Endothelial cell of umbilical vein (primary cell): Measurements from ENCODE around the gene SLC25A34. TPM values are rescaled to one million over a fixed set of nuclear protein-coding genes. Genes with fewer than 3 reads are reported as not detected.

Source experiments
- BruUV-seq: library from RNA; stranded (reverse); fragments of 400-500 nt; replicated peaks from 2 replicates; lab custom pipeline; 2021; lab: Mats Ljungman, UMichigan
- CTCF ChIA-PET: fragments of 300-600, 350-600 bp; sonication (Branson Sonifier 250); formaldehyde crosslinking; loops from one replicate; lab custom pipeline; 2021; ENCODE audit warnings: antibody characterized with exemption, inconsistent platforms; lab: Charles Lee
- POLR2A ChIA-PET: fragments of 300-600, 350-600 bp; sonication (Branson Sonifier 250); formaldehyde crosslinking; loops from one replicate; lab custom pipeline; 2021; ENCODE audit warnings: antibody characterized with exemption, inconsistent platforms; lab: Charles Lee
- DNase-seq: peaks from one replicate; pipeline ENCODE4 v3.0.0-alpha.2; 2011; ENCODE audit warnings: low read depth, low spot score
- FAIRE-seq: peaks from 2 replicates; lab custom pipeline; 2011; peaks lifted over from hg19 to GRCh38; lab: Jason Lieb, UNC
- H2AFZ ChIP-seq: 2 replicates; pipeline ENCODE4 v1.6.0; 2012; ENCODE audit warnings: low read depth, low read length, control low read depth, inconsistent platforms
- H3K27ac ChIP-seq: 2 replicates; pipeline ENCODE4 v1.5.1; 2011; ENCODE audit warnings: low read depth, mild to moderate bottlenecking, control low read depth, low read length, moderate library complexity; ENCODE audit not compliant: insufficient read depth
- H3K27me3 ChIP-seq, 2 experiments: 2 replicates each; pipeline versions ENCODE4 v1.6.0 to v1.6.1; 2011; ENCODE audit warnings: low read length in 2 of 2, mixed read lengths in 1 of 2; ENCODE audit not compliant: control insufficient read depth in 2 of 2, insufficient read depth in 2 of 2
- H3K36me3 ChIP-seq, 2 experiments: 2 replicates in 1 of 2; 3 replicates in 1 of 2; pipeline ENCODE4 v1.5.1; 2011; ENCODE audit warnings: low read length in 2 of 2, mild to moderate bottlenecking in 1 of 2, moderate library complexity in 1 of 2; ENCODE audit not compliant: control insufficient read depth in 2 of 2, insufficient read depth in 2 of 2; ENCODE audit errors: extremely low read depth in 1 of 2
- H3K4me1 ChIP-seq: 3 replicates; pipeline ENCODE4 v1.5.1; 2011; ENCODE audit warnings: mild to moderate bottlenecking, low read length; ENCODE audit not compliant: control insufficient read depth, insufficient read depth; ENCODE audit errors: extremely low read depth
- H3K4me2 ChIP-seq: 2 replicates; pipeline ENCODE4 v1.6.1; 2011; ENCODE audit warnings: low read length, control low read depth, mixed read lengths; ENCODE audit not compliant: insufficient read depth
- H3K4me3 ChIP-seq, 3 experiments: fragments of 200-600 bp in 1 of 3; sonication (generic), shearing (Covaris generic) in 1 of 3; replicated peaks in 1 of 3; 2 replicates each; pipeline ENCODE4 v1.5.1; 2011 to 2016; ENCODE audit warnings: control low read depth in 3 of 3, low read length in 3 of 3, mild to moderate bottlenecking in 2 of 3, inconsistent platforms in 1 of 3, low read depth in 1 of 3, moderate library complexity in 1 of 3; ENCODE audit not compliant: insufficient read depth in 1 of 3
- H3K79me2 ChIP-seq: 2 replicates; pipeline ENCODE4 v1.6.0; 2012; ENCODE audit warnings: low read length, inconsistent platforms; ENCODE audit not compliant: control insufficient read depth, insufficient read depth
- H3K9ac ChIP-seq: replicated peaks from 2 replicates; pipeline ENCODE3; 2011; ENCODE audit warnings: low read length, control low read depth; ENCODE audit not compliant: insufficient read depth; ENCODE audit errors: extremely low read depth
- H3K9me1 ChIP-seq: replicated peaks from 3 replicates; pipeline ENCODE4 v1.6.0; 2011; ENCODE audit warnings: mild to moderate bottlenecking, low read length; ENCODE audit not compliant: control insufficient read depth, insufficient read depth; ENCODE audit errors: extremely low read depth
- H3K9me3 ChIP-seq: replicated peaks from 2 replicates; pipeline ENCODE4 v1.5.1; 2012; ENCODE audit warnings: low read length, inconsistent platforms; ENCODE audit not compliant: control insufficient read depth, insufficient read depth
- H4K20me1 ChIP-seq: replicated peaks from 2 replicates; pipeline ENCODE3; 2011; ENCODE audit warnings: mild to moderate bottlenecking, low read length; ENCODE audit not compliant: control insufficient read depth, insufficient read depth; ENCODE audit errors: extremely low read depth
- CTCF ChIP-seq, 2 donors: IDR thresholded peaks; 1 replicate in 1 of 2; 2 replicates in 1 of 2; pipeline ENCODE4 v1.5.1; 2011; ENCODE audit warnings: low read length in 2 of 2, mild to moderate bottlenecking in 2 of 2, moderate library complexity in 2 of 2, control low read depth in 1 of 2, inconsistent platforms in 1 of 2, low read depth in 1 of 2; ENCODE audit not compliant: insufficient read depth in 1 of 2; ENCODE audit errors: extremely low read depth in 1 of 2
- EZH2 ChIP-seq: IDR thresholded peaks from 2 replicates; pipeline ENCODE4 v1.6.1; 2012; ENCODE audit warnings: borderline replicate concordance, low read depth, mild to moderate bottlenecking, moderate library complexity, low read length, inconsistent platforms; ENCODE audit not compliant: severe bottlenecking
- FOS ChIP-seq: IDR thresholded peaks from 2 replicates; pipeline ENCODE4 v1.6.1; 2011; ENCODE audit warnings: mild to moderate bottlenecking, low read length, moderate library complexity, borderline replicate concordance; ENCODE audit not compliant: insufficient read depth
- GATA2 ChIP-seq: IDR thresholded peaks from 2 replicates; pipeline ENCODE4 v1.7.0; 2011; ENCODE audit warnings: low read depth, mild to moderate bottlenecking, moderate library complexity, mixed read lengths, low read length; ENCODE audit not compliant: insufficient read length, insufficient read depth
- JUN ChIP-seq: IDR thresholded peaks from 2 replicates; pipeline ENCODE4 v1.6.1; 2011; ENCODE audit warnings: borderline replicate concordance, low read depth; ENCODE audit not compliant: insufficient read length, insufficient read depth
- MYC ChIP-seq: IDR thresholded peaks from one replicate; pipeline ENCODE4 v1.6.1; 2011; ENCODE audit warnings: mild to moderate bottlenecking, low read depth, low read length
- POLR2A ChIP-seq: IDR thresholded peaks from 2 replicates; pipeline ENCODE4 v1.6.1; 2012; ENCODE audit warnings: low read depth, mild to moderate bottlenecking, control low read depth, low read length
- dilution Hi-C: fragments of 300-500 bp; cut with MboI; formaldehyde crosslinking; loops from one replicate; pipeline ENCODE4 v1.15.0; 2019; ENCODE audit warnings: low sequenced_read_pairs; ENCODE audit not compliant: extremely low pct_ligation_motif_present
- intact Hi-C: fragments of 100-400 bp; cut with micrococcal nuclease; formaldehyde crosslinking; loops from one replicate; pipeline ENCODE4 v1.10.0; 2022
- polyA plus RNA-seq, 4 experiments: library from polyadenylated mRNA; depleted of rRNA in 3 of 4; stranded (reverse) in 3 of 4; unstranded in 1 of 4; fragments of >200 nt; gene quantifications; 2 replicates each; pipeline versions ENCODE4 v1.2.1 to v1.2.3, GENCODE V29; 2011 to 2012; ENCODE audit warnings: missing spikeins in 1 of 4
- total RNA-seq: library from RNA; stranded (reverse); gene quantifications from 2 replicates; pipeline ENCODE4 v1.2.3, GENCODE V29; 2021
- TF ChIP-seq, protein P1 (sequence below): IDR thresholded peaks from 2 replicates; pipeline ENCODE4 v1.6.1; 2011; ENCODE audit not compliant: insufficient read depth, insufficient read length

The SLC25A34 gene
- total and polyA plus RNA-seq, 2 donors (not counting 3 experiments of a cell fraction or from before 2014, with no cell fraction given), result 0.90 to 1.1 TPM

DNA sequence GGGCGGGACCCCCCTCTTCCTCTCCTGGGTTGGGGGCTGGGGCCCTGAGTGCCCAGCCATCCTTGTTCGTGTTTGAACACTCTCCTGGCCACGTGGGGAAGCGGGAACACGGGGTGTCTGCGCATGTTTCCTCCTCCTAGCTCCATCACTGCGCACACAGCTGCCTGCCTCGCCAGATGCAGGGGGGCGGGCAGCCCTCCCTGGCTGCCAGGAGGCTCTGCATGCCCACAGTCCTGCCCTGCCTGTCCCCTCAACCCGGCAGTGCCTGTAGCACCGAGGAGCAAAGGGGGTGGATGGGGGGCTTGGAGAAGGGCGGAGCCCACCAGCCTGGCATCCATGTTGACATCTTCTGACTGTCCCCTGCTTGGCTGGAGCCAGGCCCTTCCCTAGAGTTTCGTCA lies 1.8 kb upstream of the SLC25A34 start:
- Histone ChIP-seq H3K9me1 (no peaks in the 10 kb centered on the region), H3K9me3 (no peaks in the 10 kb centered on the region), H3K27ac (no peak overlapping the region), H3K4me2 (no peak overlapping the region), H3K4me3 (no peak overlapping the region), H3K79me2 (no peaks in the 10 kb centered on the region), H3K9ac (no peak overlapping the region), H3K36me3 (peaks cover 2 to 35% of the 10 kb centered on the region in 2 experiments), H3K27me3 (no peaks in the 10 kb centered on the region), H4K20me1 (no peaks in the 10 kb centered on the region), H3K4me1 (no peaks in the 10 kb centered on the region), H2AFZ (no peak overlapping the region)
- ChIA-PET CTCF (no interaction called here), POLR2A (no interaction called here)
- dilution Hi-C loops, result no loop called here
- intact Hi-C loops, result no loop called here
- no peak for FAIRE-seq
- TF ChIP-seq CTCF (IDR thresholded peaks at IDR 0.05; ENCODE audit: extremely low read depth in 1 of 2, insufficient read depth in 1 of 2, low read depth in 1 of 2, low read length in 2 of 2), result no peak
- no peak for TF ChIP-seq POLR2A
- no peak for TF ChIP-seq EZH2
- no peak for TF ChIP-seq GATA2
- TF ChIP-seq JUN, result no peak
- TF ChIP-seq MYC, result no peak
- TF ChIP-seq FOS, result no peak
- TF ChIP-seq, protein P1, sequence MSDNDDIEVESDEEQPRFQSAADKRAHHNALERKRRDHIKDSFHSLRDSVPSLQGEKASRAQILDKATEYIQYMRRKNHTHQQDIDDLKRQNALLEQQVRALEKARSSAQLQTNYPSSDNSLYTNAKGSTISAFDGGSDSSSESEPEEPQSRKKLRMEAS, result no peak
- BruUV-seq, result no TSS peak
- DNase-seq, result no peak
